Gastrocnemius medialis (tissue), 4 donors: Measurements from ENCODE around the gene DOLPP1.

Source experiments
- POLR2A ChIP-seq, 2 donors: fragments of 450-650 bp; IDR thresholded peaks; one replicate each; pipeline ENCODE4 v1.6.1; 2017; ENCODE audit warnings: antibody characterized with exemption in 2 of 2, mild to moderate bottlenecking in 2 of 2, moderate library complexity in 2 of 2
- TF ChIP-seq, protein P1 (sequence below), 5 experiments: fragments of 450-650 bp in 3 of 5; fragments of 200-600 bp in 2 of 5; sonication (generic) in 2 of 5; IDR thresholded peaks in 4 of 5; conservative IDR thresholded peaks in 1 of 5; 1 replicate in 4 of 5; 2 replicates in 1 of 5; pipeline ENCODE4 v1.5.1; 2016 to 2019; ENCODE audit warnings: antibody characterized with exemption in 5 of 5, mild to moderate bottlenecking in 3 of 5, moderate library complexity in 3 of 5

DNA sequence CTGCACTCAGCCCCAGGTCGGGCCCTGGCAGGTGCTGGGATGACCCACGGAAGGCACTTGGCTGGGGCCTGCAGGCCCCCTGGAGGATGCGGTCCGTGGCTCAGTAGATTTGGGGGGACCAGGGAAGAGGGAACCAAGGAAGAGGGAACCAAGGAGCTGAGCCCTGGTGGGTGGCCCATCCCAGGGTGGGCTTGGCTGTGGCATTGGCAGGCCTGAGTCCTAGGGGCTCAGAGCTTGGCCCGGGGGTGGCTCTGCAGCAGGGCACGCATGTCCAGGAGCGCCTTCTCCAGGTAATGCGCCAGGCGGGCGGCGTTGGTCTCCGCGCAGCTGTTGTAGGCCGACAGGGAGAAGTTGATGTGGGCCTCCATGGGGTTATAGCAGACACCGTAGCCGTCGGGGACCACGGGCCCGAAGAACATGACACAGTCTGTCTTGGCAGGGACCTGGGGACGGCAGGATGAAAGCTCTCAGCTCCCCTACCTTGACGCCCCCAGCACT is 14.3 kb downstream of the DOLPP1 start:
- TF ChIP-seq, protein P1, sequence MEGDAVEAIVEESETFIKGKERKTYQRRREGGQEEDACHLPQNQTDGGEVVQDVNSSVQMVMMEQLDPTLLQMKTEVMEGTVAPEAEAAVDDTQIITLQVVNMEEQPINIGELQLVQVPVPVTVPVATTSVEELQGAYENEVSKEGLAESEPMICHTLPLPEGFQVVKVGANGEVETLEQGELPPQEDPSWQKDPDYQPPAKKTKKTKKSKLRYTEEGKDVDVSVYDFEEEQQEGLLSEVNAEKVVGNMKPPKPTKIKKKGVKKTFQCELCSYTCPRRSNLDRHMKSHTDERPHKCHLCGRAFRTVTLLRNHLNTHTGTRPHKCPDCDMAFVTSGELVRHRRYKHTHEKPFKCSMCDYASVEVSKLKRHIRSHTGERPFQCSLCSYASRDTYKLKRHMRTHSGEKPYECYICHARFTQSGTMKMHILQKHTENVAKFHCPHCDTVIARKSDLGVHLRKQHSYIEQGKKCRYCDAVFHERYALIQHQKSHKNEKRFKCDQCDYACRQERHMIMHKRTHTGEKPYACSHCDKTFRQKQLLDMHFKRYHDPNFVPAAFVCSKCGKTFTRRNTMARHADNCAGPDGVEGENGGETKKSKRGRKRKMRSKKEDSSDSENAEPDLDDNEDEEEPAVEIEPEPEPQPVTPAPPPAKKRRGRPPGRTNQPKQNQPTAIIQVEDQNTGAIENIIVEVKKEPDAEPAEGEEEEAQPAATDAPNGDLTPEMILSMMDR (IDR thresholded peaks at IDR 0.05 in 4 of 5, conservative IDR thresholded peaks at IDR 0.05 in 1 of 5): no peak
- TF ChIP-seq POLR2A (IDR thresholded peaks at IDR 0.05): no peak
